Activated CD8-positive, alpha-beta memory T cell treated with anti-CD3 and anti-CD28 coated beads for 24 hours (primary cell): Measurements from ENCODE around the gene SOCS7.
A peak's percentile ranks its signal among the peaks of the same experiment; 100 is the strongest.

Experiments
- DNase-seq: peaks from one replicate; pipeline ENCODE4 v3.0.0-alpha.2; 2020

The SOCS7 gene

GRCh38 chr17:38442548-38442947 is 90.9 kb downstream of the SOCS7 start:
- DNase-seq, result no peak

DNA sequence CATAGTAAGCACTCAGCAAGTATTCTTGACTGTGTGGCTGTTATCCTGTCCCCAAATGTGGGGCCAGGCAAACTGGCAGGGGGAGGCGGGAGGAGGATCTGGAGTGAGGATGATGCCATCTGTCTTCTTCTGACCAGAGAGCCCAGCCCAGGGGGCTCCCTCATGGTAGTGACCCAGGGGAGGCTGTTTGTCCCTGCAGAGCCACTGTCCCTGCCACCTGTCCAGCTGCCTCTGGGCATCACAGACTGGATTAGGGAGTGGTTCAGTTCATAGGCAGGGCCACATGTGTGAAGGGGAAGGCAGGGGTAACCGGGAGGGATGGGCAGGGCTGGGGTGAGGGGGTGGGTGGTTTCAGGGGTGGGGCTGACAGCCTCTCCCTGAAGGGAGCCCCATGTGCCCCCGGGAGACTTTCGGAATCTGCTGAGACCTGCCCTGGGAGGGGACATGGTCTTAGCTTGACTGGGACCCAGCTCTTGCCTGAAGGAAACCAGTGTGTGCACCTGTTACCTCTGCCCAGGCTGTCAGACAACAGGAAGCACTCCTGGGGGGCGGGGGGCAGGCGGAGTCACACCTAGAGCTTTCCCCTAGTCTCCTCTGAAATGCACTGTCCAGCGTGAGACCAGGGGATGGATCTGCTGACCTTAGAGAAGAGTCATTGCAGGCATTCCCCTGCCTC is 91.8 kb downstream of the SOCS7 start:
- no peak for DNase-seq

GRCh38 chr17:38444151-38444550 is 92.5 kb downstream of the SOCS7 start:
- DNase-seq, result peak; percentile 79

DNA sequence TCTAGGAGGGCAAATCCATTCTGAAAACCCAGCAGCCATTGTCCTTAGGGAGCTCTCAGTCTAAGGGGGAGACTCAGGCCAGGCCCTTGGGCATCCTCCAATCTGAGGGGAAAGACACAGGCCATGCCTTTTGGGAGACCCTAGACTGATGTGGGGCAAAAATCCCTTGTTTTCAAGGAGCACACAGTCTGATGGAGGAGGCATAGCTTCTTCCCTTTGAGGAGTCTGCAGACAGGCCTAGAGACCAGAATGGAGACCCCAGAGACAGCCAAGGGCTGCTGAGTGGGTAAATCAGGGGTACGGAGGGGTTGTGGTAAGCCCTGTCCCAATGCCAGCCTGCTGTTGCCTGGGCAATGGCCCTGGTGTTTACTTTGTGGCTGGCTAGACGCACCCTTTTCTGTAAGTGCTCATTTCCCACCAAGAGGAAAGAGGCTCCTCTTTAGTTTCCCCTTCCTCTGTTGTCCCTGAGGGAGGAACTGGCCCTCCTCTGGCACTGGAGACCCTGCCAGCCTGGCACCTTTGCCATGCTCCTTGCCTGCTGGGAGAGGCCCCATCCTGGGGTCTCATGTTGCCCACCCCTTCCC is 96.0 kb downstream of the SOCS7 start:
- DNase-seq, result no peak

- no peak for DNase-seq
Measured at GRCh38 chr17:38448208-38448771, 96.6 kb downstream of the SOCS7 start.

DNA sequence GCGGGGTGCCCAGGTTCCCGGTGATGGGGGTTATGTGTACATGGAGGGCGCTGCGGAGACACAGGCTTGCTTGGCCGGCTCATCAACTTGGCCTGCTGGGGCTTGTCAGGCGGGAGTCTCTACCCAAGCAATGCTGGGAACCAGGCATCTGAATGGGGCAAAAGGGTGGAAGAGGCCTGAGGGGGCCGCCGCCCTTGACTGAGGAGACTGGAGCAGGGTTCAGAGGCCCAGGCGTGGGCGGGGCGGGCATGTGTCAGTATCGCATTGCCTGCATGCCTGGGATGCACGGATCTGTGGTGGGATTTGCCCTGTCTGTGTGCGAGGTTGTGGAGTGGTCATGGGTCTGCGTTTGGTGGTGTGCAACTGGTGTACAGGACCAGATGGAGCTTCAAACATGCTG is 97.7 kb downstream of the SOCS7 start:
- DNase-seq, result no peak

DNA sequence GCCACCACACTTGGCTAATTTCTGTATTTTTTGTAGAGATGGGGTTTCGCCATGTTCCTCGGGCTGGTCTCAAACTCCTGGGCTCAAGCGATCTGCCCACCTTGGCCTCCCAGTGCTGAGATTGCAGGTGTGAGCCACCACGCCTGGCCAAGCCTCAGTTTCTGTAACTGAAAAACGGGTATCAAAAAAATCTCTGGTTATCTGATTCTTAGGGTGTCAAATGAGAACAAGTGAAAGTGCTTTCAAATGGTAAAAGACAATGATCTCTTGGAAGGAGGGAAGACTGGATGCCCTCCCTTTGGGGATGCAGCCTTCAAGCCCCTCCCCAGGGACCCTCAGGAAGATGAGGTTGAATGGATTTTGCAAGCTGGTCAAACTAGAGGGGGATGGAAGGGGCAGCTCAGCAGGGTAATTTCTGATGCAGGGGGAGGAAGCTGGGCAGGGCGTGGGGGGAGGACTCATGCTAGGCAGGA is 98.9 kb downstream of the SOCS7 start:
- no peak for DNase-seq

DNA sequence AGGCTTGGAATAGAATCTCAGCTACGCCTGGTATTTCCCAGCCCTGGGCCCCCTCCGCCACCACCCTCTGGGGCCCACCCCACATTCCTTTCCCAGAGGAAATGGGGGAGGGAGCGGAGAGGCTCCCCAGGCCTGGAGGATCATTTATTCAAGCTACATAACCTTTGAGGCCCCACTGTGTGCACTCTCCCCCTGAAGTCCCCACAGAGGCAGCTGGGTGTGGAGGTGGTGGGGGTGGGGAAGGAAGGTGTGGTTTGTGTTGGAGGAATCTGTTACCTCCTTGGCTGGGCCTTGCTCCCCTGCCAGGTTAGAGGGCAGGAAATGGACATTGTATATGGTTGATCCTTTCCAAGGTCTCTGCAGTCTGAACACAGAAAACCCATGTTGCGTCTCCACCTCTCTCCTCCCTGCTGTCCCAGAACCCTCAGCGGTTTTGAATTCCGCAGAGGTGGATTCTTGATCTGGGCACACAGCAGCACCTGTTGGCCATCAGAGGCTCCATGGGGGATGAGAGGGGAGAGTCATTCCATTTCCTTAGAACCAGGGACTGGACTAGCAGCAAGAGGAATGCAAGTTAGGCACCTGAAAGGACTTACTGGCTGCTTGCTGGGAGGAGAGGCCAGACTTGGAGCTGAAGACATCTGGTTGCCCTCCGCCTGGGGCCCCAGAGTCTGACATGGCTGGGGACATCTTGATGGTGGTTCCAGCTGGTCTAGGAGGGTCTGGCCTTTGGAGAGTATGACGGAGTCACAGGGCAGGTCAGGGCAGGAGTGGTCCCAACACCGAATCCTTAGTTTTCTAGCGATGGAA is 99.6 kb downstream of the SOCS7 start:
- DNase-seq, result no peak

DNA sequence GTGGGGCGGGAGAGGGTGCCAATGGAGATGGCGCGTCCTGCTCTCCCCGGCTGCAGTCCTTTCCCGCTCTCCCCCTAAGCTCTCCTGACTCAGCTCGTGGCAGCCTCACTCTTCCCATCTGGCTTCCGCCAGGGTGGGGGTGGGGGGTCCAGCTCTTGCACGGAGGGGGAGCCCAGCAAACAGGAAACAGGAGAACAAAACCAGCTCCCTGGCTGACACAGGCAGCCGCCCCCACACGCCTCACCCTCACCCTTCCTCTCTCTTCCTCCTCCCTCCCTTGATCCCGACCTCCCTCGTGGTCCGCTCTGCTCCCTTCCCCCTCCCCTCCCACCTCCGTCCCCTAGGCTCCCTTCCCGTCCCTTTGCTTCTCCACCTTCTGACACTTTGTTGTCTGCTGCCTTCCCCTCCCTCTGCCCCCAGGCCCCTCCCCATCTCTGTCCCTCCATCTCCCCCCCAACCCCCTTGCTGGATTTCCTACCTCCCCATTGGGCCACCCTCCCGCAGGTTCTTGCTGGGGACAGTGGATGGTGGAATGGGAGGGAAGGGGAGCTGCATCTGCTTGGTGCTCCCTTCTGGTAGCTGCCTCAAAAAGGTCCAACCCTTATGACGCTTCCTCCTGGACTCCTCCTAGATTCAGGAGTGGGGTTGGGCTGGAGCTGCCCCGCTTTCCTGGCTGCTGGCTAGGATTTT is 100.3 kb downstream of the SOCS7 start:
- no peak for DNase-seq

DNA sequence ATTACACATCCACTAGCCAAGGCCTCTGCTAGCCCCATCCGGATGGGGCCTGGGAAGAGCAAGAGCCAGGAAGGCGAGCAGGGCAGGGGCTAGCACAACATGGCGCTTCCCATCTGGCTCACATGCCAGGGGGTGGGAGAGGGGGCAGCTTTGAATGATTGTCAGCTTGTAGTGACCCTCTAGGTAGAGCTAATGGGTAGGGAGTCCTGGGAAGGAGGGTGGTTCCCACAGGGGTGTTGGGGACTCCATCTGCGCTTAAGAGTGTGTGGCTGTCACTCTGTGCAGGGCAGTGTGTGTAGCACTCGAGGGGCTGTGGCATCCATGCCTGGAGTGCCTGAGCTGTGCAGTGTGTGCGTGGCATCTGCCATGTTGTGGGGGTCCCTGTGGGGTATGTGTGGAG is 101.1 kb downstream of the SOCS7 start:
- no peak for DNase-seq

DNA sequence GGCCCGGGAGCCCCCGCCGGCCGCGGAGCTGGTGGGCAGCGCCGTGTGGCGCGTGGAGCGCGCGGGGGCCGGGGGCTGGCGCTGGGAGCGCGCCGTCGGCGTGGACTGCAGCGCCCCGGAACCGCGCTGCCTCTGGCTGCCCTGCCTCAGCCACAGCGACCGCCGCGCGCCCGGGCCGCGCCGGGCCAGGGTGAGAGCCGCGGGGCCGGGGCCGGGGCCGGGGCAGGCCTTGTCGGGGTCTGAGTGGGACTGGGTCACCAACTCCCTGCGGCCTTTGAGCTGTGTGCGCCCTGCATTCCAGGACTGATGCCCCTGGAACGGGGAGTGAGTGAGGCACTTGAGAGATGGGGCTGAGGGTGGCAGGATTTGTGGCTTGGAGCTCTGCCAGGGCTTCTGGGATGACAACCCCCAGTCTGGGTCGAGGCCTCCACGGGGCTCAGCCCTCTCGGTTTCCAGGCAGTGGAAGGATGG is 102.3 kb downstream of the SOCS7 start:
- no peak for DNase-seq

- no peak for DNase-seq
Measured at GRCh38 chr17:38454532-38454931, 102.9 kb downstream of the SOCS7 start.
